ENCODE measurements around the gene ZNF205. TPM values are rescaled to one million over a fixed set of nuclear protein-coding genes. Genes with fewer than 3 reads are reported as not detected.

The ZNF205 gene
- total RNA-seq, 6 experiments from 2014 or later, result 4.0 to 8.4 (median 5.4) TPM

DNA sequence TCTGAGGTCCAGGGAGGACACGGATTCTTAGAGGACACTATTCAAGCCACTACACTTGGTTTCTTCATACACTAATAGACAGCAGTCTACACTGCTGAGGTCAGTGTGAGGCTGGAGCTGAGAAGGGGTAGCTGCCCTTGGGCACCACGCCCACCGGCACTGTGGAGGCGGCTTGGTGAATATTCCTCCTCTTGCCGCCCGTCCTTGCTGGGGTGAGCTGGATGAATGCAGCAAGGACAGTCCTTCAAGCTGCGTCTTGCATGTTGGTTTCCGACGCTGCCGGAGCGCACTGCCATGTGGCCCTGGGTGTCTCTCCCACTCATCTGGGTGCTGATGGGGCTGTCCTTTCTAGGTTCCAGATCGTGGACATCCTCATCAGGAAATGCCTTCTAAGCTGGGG lies 2.6 kb downstream of the ZNF205 start:
- Histone ChIP-seq H3K4me1 (peaks cover 0 to 15% (median 6%) of the 10 kb centered on the region in 4 donors), H3K27ac (no peak overlapping the region), H3K9me3 (no peaks in the 10 kb centered on the region), H3K36me3 (peaks cover 0 to 7% (median 0%) of the 10 kb centered on the region in 4 donors), H3K4me3 (no peak overlapping the region), H3K27me3 (no peaks in the 10 kb centered on the region)
- peak in 1 of 3 donors; percentile 41 for DNase-seq
- WGBS (ENCODE audit: insufficient coverage, low coverage, low lambda C conversion rate, missing lambda C conversion rate), result 100% methylated on average over 1 of the region's 12 CpGs
- no peak for ATAC-seq
- TF ChIP-seq, protein P1, sequence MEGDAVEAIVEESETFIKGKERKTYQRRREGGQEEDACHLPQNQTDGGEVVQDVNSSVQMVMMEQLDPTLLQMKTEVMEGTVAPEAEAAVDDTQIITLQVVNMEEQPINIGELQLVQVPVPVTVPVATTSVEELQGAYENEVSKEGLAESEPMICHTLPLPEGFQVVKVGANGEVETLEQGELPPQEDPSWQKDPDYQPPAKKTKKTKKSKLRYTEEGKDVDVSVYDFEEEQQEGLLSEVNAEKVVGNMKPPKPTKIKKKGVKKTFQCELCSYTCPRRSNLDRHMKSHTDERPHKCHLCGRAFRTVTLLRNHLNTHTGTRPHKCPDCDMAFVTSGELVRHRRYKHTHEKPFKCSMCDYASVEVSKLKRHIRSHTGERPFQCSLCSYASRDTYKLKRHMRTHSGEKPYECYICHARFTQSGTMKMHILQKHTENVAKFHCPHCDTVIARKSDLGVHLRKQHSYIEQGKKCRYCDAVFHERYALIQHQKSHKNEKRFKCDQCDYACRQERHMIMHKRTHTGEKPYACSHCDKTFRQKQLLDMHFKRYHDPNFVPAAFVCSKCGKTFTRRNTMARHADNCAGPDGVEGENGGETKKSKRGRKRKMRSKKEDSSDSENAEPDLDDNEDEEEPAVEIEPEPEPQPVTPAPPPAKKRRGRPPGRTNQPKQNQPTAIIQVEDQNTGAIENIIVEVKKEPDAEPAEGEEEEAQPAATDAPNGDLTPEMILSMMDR (IDR thresholded peaks at IDR 0.05), result no peak
- no peak for TF ChIP-seq POLR2A (IDR thresholded peaks at IDR 0.05)
- intact Hi-C loops (cut with DNase I), result no loop called here

DNA sequence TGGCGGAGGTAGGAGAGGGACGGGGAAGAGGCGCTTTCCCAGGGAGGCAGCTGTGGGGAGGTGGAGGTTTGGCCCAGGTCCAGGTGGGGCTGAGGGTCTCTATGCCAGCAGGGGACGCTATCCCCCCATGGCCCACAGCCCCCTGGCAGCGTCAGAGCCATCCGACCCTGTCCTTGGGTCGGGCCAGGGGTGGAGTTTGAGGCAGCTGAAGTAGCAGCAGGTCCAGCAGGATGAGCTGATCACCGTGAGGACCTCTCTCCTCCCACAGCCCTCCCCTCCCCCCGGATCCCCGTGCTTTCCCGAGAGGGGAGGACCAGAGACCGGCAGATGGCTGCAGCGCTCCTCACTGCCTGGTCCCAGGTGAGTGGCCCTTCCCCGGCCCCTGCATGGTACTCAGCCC lies 3.2 kb downstream of the ZNF205 start:
- intact Hi-C loops (cut with DNase I), result no loop called here
- no peak for TF ChIP-seq POLR2A (IDR thresholded peaks at IDR 0.05)
- TF ChIP-seq, protein P1 (IDR thresholded peaks at IDR 0.05), result no peak
- H3K27ac ChIP-seq, result no peak overlapping the region
- ATAC-seq (no peak), DNase-seq (peak in 1 of 3 donors; percentile 45)
- 80% methylated on average over 2 of the region's 14 CpGs for WGBS (ENCODE audit: insufficient coverage, low coverage, low lambda C conversion rate, missing lambda C conversion rate)
- peaks cover 0 to 7% (median 0%) of the 10 kb centered on the region in 4 donors for H3K36me3 ChIP-seq
- no peak overlapping the region for H3K4me3 ChIP-seq
- H3K27me3 ChIP-seq, result no peaks in the 10 kb centered on the region
- no peaks in the 10 kb centered on the region for H3K9me3 ChIP-seq
- peaks cover 0 to 15% (median 6%) of the 10 kb centered on the region in 4 donors for H3K4me1 ChIP-seq

DNA sequence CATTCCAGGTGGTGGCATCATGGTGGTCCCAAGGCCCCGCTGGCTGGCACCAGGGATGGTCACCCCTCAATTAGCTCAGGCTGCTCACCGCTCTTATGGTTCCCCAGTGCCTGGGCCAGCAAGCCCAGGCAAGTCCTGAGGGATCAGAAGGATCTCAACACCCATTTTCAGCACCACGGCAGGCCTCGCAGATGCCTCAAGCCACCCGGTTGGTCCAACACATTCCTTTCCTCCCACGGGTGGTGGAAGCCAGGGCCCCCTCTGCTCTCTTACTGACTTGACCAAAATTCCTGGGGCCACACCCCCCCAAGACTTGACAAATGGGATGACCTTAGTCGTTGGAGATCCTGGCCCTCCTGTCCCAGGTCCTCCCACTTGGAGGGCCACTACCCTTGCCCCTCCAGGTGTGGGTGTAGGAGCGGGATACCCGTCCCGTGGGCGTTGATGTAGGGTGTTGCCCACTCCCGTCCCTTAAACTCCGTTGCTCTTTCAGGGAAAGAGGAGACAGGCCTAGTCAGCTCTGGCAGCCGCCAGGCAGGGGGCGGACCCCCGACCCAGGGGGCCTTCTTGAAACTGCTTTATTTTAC lies 5.9 kb downstream of the ZNF205 start:
- ATAC-seq (no peak), DNase-seq (peak in 1 of 3 donors; percentile 42)
- peaks cover 0 to 7% (median 0%) of the 10 kb centered on the region in 4 donors for H3K36me3 ChIP-seq
- no peaks in the 10 kb centered on the region for H3K27me3 ChIP-seq
- no peak overlapping the region for H3K4me3 ChIP-seq
- 95% methylated on average over 4 of the region's 16 CpGs for WGBS (ENCODE audit: insufficient coverage, low coverage, low lambda C conversion rate, missing lambda C conversion rate)
- intact Hi-C loops (cut with DNase I), result no loop called here
- TF ChIP-seq, protein P1 (IDR thresholded peaks at IDR 0.05), result no peak
- TF ChIP-seq POLR2A (IDR thresholded peaks at IDR 0.05), result no peak
- peaks cover 0 to 5% (median 2%) of the 10 kb centered on the region in 4 donors for H3K4me1 ChIP-seq
- no peak overlapping the region for H3K27ac ChIP-seq
- H3K9me3 ChIP-seq, result no peaks in the 10 kb centered on the region

DNA sequence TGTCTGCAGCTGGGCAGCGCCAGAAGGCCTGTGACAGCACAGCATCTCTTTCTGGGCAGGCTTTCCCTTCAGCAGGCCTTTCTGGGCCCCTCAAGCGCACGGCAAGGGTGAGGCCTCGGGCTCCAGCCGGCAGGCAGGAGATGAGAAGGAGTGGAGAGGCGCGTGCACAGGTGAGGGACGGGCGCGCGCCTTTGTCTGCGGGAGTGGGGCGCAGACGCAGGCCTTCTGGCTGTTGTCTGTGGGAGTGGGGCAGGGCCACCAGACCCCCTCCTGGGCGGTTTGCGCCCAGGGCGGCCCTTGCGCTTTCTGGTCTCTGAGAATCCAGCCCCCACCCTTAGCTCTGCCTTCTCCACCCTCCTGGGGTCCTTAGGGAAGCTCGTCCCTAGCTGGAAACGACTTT lies 6.5 kb downstream of the ZNF205 start:
- Histone ChIP-seq H3K4me3 (no peak overlapping the region), H3K4me1 (peaks cover 0 to 5% (median 0%) of the 10 kb centered on the region in 4 donors), H3K9me3 (no peaks in the 10 kb centered on the region), H3K36me3 (peaks cover 0 to 7% (median 0%) of the 10 kb centered on the region in 4 donors), H3K27me3 (no peaks in the 10 kb centered on the region), H3K27ac (no peak overlapping the region)
- no CpG with 5 or more reads among the region's 20 CpGs for WGBS (ENCODE audit: insufficient coverage, low coverage, low lambda C conversion rate, missing lambda C conversion rate)
- DNase-seq (peak in 1 of 3 donors; percentile 42), ATAC-seq (no peak)
- TF ChIP-seq, protein P1 (IDR thresholded peaks at IDR 0.05), result no peak
- no peak for TF ChIP-seq POLR2A (IDR thresholded peaks at IDR 0.05)
- intact Hi-C loops (cut with DNase I), result no loop called here

Measured in right lobe of liver (tissue), 6 donors.